ENCODE results near the gene SLC38A8.

Gene SLC38A8

GRCh38 chr16:83965444-83966152 lies 77.0 kb downstream of the SLC38A8 start:
- TF ChIP-seq CTCF (conservative IDR thresholded peaks at IDR 0.05) (no peak), ZFX (IDR thresholded peaks at IDR 0.05) (no peak)
- no peak overlapping the region for H3K27ac ChIP-seq

GRCh38 chr16:83964684-83965443 lies 77.7 kb downstream of the SLC38A8 start:
- TF ChIP-seq ZFX (IDR thresholded peaks at IDR 0.05) (no peak), CTCF (conservative IDR thresholded peaks at IDR 0.05) (no peak)
- H3K27ac ChIP-seq = no peak overlapping the region

GRCh38 chr16:83963277-83964119 lies 79.1 kb downstream of the SLC38A8 start:
- TF ChIP-seq ZFX (IDR thresholded peaks at IDR 0.05) (no peak), CTCF (conservative IDR thresholded peaks at IDR 0.05) (no peak)
- no peak overlapping the region for H3K27ac ChIP-seq

GRCh38 chr16:83961591-83961990 lies 81.0 kb downstream of the SLC38A8 start:
- H3K27ac ChIP-seq = no peak overlapping the region
- no peak for TF ChIP-seq CTCF (conservative IDR thresholded peaks at IDR 0.05)
- no peak for TF ChIP-seq ZFX (IDR thresholded peaks at IDR 0.05)

GRCh38 chr16:83960521-83961249 lies 81.9 kb downstream of the SLC38A8 start:
- no peak overlapping the region for H3K27ac ChIP-seq
- no peak for TF ChIP-seq ZFX (IDR thresholded peaks at IDR 0.05)
